GM04504 (cell line): Measurements from ENCODE around the gene FSTL4.
"Not testable (repeated sequence)": the region's sequence is repeated elsewhere in the genome, so short reads cannot be mapped to it uniquely, and the experiment has no call there.

Experiments
- DNase-seq: peaks from one replicate; pipeline ENCODE4 v3.0.0-alpha.2; 2012; ENCODE audit warnings: low read depth

FSTL4 gene

DNA sequence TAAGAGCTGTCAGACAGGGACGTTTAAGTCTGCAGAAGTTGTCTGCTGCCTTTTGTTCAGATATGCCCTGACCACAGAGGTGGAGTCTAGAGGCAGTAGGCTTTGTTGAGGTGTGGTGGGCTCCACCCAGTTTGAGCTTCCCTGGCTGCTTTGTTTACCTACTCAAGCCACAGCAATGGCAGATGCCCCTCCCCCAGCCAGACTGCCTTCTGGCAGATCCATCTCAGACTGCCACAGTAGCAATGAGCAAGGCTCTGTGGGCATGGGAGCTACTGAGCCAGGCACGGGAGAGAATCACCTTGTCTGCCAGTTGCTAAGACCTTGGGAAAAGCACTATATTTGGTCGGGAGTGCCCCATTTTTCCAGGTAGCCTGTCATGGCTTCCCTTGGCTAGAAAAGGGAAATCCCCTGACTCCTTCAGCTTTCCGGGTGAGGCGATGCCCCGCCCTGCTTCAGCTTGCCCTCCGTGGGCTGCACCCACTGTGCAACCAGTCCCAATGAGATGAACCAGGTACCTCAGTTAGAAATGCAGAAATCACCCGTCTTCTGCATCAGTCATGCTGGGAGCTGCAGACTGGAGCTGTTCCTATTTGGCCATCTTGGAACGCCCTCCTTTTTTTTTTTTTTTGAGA is 441.5 kb downstream of the FSTL4 start:
- not testable (repeated sequence) for DNase-seq

DNA sequence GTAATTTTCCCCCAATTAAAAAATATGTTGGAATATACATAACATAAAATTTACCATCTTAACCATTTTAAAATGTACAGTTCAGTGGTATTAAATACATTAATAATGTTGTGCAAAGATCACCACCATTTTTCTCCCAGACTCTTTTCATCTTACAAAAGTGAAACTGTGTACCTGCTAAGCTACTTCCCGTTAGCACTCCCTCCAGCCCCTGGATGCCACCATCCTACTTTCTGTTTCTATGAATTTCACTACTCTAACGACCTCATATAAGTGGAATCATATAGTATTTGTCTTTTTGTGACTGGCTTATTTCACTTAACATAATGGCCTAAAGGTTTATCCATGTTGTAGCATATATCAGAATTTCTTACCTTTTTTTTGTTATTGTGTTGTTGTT is 447.6 kb downstream of the FSTL4 start:
- DNase-seq: no peak

DNA sequence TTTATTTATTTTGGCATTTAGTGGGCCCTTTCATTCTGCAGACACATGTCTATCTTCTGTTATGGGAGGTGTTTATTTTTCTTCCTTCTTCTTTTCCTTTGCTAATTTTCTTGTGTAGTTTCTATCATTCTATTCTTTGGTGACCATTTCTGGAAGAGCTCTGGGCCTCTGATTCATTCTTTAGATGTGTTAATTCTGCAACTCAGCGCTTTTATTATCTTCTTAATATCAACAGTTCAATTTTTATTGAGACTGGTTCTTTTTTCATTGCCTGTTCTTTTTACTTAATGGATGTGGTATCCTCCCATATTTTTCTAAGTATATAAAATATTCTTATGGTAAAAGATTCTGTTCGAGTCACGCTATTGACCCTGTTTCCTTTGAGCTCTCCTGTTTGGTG is 448.5 kb downstream of the FSTL4 start:
- no peak for DNase-seq

DNA sequence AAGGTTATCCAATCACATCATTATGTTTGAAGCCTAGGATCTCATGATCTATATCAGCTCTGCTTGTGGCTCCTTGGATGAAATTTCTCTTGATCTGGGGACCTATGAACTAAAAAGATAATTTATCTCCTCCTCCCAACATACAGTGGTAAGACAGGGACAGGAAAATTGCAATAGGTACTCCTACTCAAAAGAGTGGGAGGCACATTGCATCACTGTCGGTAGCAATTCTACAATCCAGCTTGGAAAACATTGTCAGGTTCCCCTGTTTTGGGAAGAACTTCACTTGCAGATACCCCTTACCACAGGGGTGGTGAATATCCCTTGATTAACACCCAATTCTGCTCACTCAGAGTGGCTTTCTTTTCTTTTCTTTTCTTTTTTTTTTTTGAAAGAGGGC is 452.8 kb downstream of the FSTL4 start:
- no peak for DNase-seq

DNA sequence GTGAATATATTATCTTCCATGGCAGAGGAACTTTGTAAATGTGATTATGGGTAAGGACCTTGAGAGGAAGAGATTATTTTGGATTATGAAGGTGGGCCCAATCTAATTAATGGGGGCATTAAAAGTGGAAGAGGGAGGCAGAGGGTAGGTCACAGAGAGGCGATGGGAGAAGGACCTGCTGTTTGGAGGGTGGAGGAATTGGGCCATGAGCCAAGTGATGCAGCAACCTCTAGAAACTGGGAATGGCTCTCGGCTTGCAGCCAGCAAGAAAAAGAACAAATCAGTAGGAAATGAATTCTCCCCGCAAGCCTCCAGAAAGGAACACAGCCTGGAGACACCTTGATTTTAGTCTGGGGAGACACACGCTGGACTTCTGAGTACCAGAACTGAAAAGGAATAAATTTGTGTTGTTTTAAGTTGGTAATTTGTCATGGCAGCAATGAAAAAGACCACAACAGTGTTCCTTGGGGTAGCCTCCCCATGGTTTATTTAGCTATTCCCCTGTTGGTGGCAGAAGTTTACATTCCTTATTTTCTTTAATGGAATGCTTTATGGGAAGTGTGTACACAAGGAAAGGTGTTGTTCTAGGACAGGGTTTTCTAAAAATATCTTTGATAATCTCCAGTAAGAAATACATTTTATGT is 456.9 kb downstream of the FSTL4 start:
- DNase-seq: no peak

DNA sequence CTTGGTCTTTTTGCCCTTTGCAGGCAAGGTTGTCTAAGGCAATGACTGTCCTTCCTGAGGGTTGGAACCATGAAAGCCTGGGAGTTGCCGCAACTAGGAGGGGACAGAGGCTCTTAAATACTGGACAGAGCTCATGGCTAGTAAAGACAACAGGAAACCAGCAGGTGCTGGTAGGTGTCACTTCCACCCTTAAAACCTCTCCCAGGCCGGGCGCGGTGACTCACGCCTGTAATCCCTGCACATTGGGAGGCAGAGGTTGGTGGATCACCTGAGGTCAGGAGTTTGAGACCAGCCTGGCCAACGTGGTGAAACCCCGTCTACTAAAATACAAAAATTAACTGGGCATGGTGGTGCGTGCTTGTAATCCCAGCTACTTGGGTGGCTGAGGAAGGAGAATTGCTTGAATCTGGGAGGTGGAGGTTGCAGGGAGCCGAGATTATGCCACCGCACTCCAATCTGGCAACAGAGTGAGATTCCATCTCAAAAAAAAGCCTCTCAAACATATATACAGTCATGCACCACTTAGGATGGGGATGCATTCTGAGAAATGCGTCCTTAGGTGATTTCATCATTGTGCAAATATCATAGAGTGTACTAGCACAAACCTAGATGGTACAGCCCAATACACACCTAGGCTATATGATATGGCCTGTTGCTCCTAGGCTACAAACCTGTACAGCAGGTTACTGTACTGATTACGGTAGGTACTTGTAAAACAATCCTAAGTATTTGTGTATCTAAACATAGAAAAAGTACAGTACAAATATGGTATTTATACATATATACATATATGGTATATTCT is 457.9 kb downstream of the FSTL4 start:
- DNase-seq: no peak

DNA sequence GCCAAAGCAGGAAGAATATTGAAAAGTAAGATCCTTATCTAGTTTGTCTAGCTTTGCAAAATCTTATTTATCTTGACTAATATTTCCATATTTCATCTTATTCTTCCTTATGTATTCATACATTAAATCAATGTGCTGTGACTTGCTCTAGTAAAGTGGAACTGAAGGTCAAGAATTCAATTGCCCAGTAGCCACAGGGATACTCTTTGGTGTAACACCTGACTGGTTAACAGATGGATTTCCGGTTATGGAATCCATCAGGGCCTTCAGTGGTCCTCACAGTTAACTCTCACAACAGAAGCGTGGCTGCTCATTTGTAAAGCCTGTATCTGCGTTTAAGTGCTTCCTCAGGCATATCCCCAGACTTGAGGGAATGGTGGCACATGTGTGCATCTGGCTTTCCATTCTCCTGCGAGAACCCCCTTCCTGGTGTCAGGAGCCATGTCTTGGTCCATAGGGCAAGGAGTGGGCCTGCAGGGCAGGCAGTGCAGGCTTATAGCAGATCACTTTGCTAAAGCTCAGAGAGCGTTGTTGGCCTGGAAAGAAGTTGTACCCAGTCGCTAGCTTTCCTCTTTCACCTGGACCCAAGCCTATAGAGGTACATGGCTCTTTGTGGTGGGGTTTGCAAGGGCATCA is 461.3 kb downstream of the FSTL4 start:
- DNase-seq: no peak

DNA sequence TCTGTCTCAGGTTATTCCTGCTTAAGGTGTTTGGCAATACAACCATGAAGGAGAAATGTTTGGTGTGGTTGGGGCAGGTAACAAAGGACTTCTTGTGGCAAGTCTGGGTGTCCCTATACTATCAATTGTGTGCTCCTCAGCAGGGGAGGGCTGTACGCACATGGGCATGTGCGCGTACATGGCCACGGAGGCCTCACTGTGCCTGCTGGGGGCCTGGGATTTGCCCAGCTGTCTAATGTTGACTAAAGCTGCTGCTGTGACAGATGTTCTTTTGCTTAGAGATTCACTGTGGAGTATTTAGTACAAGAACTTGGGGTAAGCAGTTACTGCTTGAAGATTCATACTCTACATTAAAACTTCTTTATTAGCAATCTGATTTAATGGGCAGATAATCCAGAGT is 463.0 kb downstream of the FSTL4 start:
- DNase-seq: no peak

DNA sequence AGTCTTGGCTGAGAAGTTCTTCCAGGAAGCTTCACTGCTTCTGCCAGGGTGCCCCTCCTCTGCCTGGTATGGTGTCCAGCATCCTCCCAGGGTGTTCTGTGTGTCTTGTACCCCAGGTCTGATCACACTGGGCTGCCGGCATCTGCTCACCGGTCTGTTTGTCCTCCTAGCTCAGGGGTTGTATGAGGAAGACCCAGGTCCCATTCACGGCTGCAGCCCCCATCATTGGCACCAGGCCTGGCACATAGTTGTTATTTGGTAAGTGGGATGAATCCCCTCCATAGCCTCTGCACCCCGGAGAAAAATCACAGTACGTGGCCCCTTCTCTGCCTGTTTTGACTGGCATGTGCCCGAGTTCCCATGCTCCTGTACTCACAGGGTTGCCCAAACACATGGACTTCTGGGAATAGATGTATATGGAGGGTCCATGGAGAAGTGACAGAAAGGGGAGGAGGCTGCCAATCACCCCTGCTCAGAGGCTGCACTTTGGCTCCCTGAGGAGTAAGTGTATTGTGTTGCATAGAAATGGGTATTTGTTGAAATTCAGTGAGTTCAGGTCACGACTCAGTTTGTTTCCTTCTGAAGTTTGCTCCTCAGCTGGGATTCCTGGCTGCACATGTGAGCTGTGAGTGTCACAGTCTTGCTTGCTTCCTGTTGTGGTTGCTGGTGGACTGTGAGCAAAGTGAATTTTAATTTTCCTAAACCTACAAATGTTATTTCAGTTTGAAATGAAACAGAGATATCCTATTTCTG is 464.4 kb downstream of the FSTL4 start:
- DNase-seq: no peak

DNA sequence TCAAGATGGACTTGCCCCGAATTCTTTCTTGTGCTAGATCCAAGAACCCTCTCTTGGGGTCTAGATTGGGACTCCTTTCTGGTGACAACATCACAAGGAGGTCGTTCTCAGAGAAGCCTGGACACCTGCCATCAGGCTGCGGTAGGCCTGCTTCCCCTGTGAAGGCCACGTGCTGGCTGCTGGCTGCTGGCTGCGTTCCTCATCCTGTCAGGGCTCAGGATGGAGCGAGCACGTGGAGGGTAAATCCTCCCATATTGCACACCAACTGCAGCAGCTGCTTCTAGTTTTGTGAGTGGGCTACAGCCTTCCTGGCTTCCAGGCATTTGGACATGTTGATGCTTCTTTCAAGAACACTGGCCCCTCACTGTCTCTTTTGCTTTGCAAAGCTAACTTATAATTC is 464.9 kb downstream of the FSTL4 start:
- DNase-seq: no peak
